RWPE1 (cell line): ENCODE measurements around the gene MECP2.

Source experiments
- CTCF ChIA-PET: fragments of 350-600 bp; sonication (Branson Sonifier 250); formaldehyde crosslinking; extraction: SDS; loops from one replicate; lab custom pipeline; 2021; lab: Yijun Ruan, JAX
- POLR2A ChIA-PET: fragments of 400-600 bp; formaldehyde crosslinking; extraction: SDS; loops from one replicate; lab custom pipeline; 2020; ENCODE audit warnings: antibody characterized with exemption; ENCODE audit not compliant: low non-redundant PET; lab: Yijun Ruan, JAX
- DNase-seq: peaks from one replicate; pipeline ENCODE4 v3.0.0; 2012; ENCODE audit warnings: low spot score
- H3K27ac ChIP-seq: fragments of 450-650 bp; 2 replicates; pipeline ENCODE4 v1.5.1; 2017
- CTCF ChIP-seq: fragments of 450-650 bp; conservative IDR thresholded peaks from 2 replicates; pipeline ENCODE4 v1.5.1; 2017; ENCODE audit warnings: low read depth, mild to moderate bottlenecking

Gene MECP2

DNA sequence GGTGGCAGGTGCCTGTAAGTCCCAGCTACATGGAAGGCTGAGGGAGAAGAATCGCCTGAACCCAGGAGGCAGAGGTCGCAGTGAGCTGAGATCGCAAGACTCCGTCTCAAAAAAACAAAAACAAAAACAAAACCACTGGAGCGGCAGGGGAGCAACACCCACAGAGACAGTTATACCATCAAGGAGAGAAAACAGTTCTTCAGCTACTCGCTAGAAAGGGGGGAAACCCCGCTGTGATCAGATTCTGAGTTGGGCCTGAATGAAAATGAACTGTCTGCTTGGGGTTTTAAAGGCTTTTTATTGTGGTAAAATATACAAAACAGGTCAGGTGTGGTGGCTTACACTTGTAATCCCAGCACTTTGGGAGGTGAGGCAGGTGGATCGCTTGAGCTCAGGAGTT, 61.0 kb downstream of the MECP2 start:
- POLR2A ChIA-PET: interaction anchor here (0.7 kb wide), 1 partner anchor 1062 kb away, joined by 8 read pairs; no protein-coding TSS in a partner anchor
- no peak overlapping the region for H3K27ac ChIP-seq
- DNase-seq: no peak
- CTCF ChIA-PET: interaction anchor here (0.6 kb wide), 1 partner anchor 22 kb away, joined by 3 read pairs; no protein-coding TSS in a partner anchor
- no peak for TF ChIP-seq CTCF

- no peak for DNase-seq
- no peak for TF ChIP-seq CTCF
- ChIA-PET POLR2A (no interaction called here), CTCF (no interaction called here)
- H3K27ac ChIP-seq: no peak overlapping the region
These were observed 63.7 kb downstream of the MECP2 start for GRCh38 chrX:154033848-154034247.

DNA sequence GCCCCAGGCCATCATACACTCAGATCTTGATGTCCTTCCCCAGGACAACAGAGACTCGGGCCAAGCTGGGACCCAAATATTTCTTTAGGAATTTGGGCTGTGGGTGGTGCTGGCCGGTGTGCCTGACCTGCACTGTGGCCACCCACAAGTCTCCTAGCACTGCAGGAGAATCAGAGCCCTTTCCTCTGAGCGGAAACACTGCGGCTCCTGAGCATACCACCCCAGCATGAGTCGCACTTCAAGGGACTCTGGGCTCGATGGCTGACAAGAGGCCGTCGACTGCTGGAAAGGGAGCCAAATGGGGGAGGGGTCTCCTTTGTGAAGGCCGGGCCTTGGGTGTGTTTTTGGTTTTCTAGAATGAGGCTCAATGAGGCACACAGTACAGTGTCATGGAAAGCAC, 64.9 kb downstream of the MECP2 start:
- no peak for DNase-seq

GRCh38 chrX:154032160-154032559, 65.4 kb downstream of the MECP2 start:
- no peak for DNase-seq
- TF ChIP-seq CTCF: no peak
- POLR2A ChIA-PET: no interaction called here
- CTCF ChIA-PET: no interaction called here
- H3K27ac ChIP-seq: no peak overlapping the region

More for the DNA sequence above, 64.9 kb downstream of the MECP2 start:
- CTCF ChIA-PET: no interaction called here
- H3K27ac ChIP-seq: no peak overlapping the region
- POLR2A ChIA-PET: no interaction called here
- TF ChIP-seq CTCF: no peak

DNA sequence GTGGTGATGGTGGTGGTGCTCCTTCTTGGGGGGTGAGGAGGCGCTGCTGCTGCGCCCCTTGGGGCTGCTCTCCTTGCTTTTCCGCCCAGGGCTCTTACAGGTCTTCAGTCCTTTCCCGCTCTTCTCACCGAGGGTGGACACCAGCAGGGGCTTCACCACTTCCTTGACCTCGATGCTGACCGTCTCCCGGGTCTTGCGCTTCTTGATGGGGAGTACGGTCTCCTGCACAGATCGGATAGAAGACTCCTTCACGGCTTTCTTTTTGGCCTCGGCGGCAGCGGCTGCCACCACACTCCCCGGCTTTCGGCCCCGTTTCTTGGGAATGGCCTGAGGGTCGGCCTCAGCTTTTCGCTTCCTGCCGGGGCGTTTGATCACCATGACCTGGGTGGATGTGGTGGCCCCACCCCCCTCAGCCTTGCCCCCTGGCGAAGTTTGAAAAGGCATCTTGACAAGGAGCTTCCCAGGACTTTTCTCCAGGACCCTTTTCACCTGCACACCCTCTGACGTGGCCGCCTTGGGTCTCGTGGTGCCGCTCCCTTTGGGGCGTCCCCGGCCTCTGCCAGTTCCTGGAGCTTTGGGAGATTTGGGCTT, 66.7 kb downstream of the MECP2 start:
- CTCF ChIA-PET: no interaction called here
- POLR2A ChIA-PET: no interaction called here

GRCh38 chrX:154030266-154030665, 67.3 kb downstream of the MECP2 start:
- no peak for DNase-seq
- POLR2A ChIA-PET: no interaction called here
- CTCF ChIA-PET: interaction anchor here (0.7 kb wide), 1 partner anchor 268 kb away, joined by 4 read pairs; no protein-coding TSS in a partner anchor
- TF ChIP-seq CTCF: no peak
- H3K27ac ChIP-seq: no peak overlapping the region

More for the DNA sequence above, 66.7 kb downstream of the MECP2 start:
- no peak overlapping the region for H3K27ac ChIP-seq
- DNase-seq: no peak
- no peak for TF ChIP-seq CTCF
